NT2/D1 (cell line): ENCODE data around the gene CD4.

ENCODE experiments used
- DNase-seq: peaks from one replicate; pipeline ENCODE4 v3.0.0-alpha.2; 2011; ENCODE audit warnings: low read depth, low spot score
- H3K27me3 ChIP-seq: 2 replicates; pipeline ENCODE4 v1.6.0; 2011; ENCODE audit warnings: mild to moderate bottlenecking; ENCODE audit not compliant: insufficient read length, insufficient read depth
- H3K36me3 ChIP-seq: 2 replicates; pipeline ENCODE4 v1.6.1; 2011; ENCODE audit warnings: mild to moderate bottlenecking, low read length, mixed read lengths; ENCODE audit not compliant: insufficient read depth, insufficient read length
- H3K4me1 ChIP-seq: 2 replicates; pipeline ENCODE4 v1.5.1; 2011; ENCODE audit not compliant: insufficient read depth, insufficient read length
- H3K4me3 ChIP-seq: 2 replicates; pipeline ENCODE4 v1.5.1; 2011; ENCODE audit warnings: low read depth; ENCODE audit not compliant: insufficient read length
- H3K9ac ChIP-seq: 2 replicates; pipeline ENCODE4 v1.6.0; 2011; ENCODE audit warnings: low read depth; ENCODE audit not compliant: insufficient read length
- H3K9me3 ChIP-seq: 2 replicates; pipeline ENCODE4 v1.5.1; 2011; ENCODE audit warnings: mild to moderate bottlenecking, low read length; ENCODE audit not compliant: insufficient read depth
- SUZ12 ChIP-seq: IDR thresholded peaks from 2 replicates; pipeline ENCODE4 v1.6.1; 2011; ENCODE audit not compliant: insufficient read length, insufficient read depth; ENCODE audit errors: extremely low read depth
- YY1 ChIP-seq: IDR thresholded peaks from 2 replicates; pipeline ENCODE4 v1.6.1; 2011; ENCODE audit not compliant: insufficient read length, insufficient read depth
- ZNF274 ChIP-seq: IDR thresholded peaks from 2 replicates; pipeline ENCODE4 v1.6.1; 2011; ENCODE audit warnings: mild to moderate bottlenecking, low read depth, low read length

The CD4 gene

GRCh38 chr12:6757028-6757690 is 32.2 kb upstream of the CD4 start:
- Histone ChIP-seq H3K9me3 (no peaks in the 10 kb centered on the region), H3K36me3 (peaks cover 2% of the 10 kb centered on the region), H3K4me1 (peaks cover 16% of the 10 kb centered on the region), H3K4me3 (no peak overlapping the region), H3K9ac (no peak overlapping the region), H3K27me3 (no peaks in the 10 kb centered on the region)
- TF ChIP-seq YY1 (no peak), ZNF274 (no peak), SUZ12 (no peak)
- no peak for DNase-seq

GRCh38 chr12:6758506-6759095 is 30.7 kb upstream of the CD4 start:
- no peak for DNase-seq
- H3K27me3 ChIP-seq: no peaks in the 10 kb centered on the region
- H3K4me3 ChIP-seq: no peak overlapping the region
- no peaks in the 10 kb centered on the region for H3K9me3 ChIP-seq
- TF ChIP-seq ZNF274 (no peak), YY1 (no peak), SUZ12 (no peak)
- no peak overlapping the region for H3K9ac ChIP-seq
- no peaks in the 10 kb centered on the region for H3K36me3 ChIP-seq
- H3K4me1 ChIP-seq: peaks cover 18% of the 10 kb centered on the region

GRCh38 chr12:6759741-6760140 is 29.6 kb upstream of the CD4 start:
- Histone ChIP-seq H3K4me3 (no peak overlapping the region), H3K9ac (no peak overlapping the region), H3K4me1 (peaks cover 15% of the 10 kb centered on the region), H3K36me3 (no peaks in the 10 kb centered on the region), H3K27me3 (no peaks in the 10 kb centered on the region), H3K9me3 (no peaks in the 10 kb centered on the region)
- TF ChIP-seq YY1: no peak
- no peak for TF ChIP-seq SUZ12
- no peak for TF ChIP-seq ZNF274
- DNase-seq: no peak

- H3K4me3 ChIP-seq: peak overlapping the region; percentile 22
- peaks cover 14% of the 10 kb centered on the region for H3K4me1 ChIP-seq
- no peaks in the 10 kb centered on the region for H3K9me3 ChIP-seq
- no peak for TF ChIP-seq YY1
- no peak for TF ChIP-seq ZNF274
- H3K9ac ChIP-seq: peak overlapping the region; percentile 74
- H3K27me3 ChIP-seq: no peaks in the 10 kb centered on the region
- no peak for DNase-seq
- H3K36me3 ChIP-seq: peaks cover 9% of the 10 kb centered on the region
Observed at GRCh38 chr12:6763380-6763779, 25.9 kb upstream of the CD4 start.

- no peaks in the 10 kb centered on the region for H3K27me3 ChIP-seq
- H3K4me1 ChIP-seq: peaks cover 13% of the 10 kb centered on the region
- peaks cover 17% of the 10 kb centered on the region for H3K36me3 ChIP-seq
- H3K9ac ChIP-seq: peak overlapping the region; percentile 74
- peak; percentile 98 for DNase-seq
- H3K9me3 ChIP-seq: no peaks in the 10 kb centered on the region
- no peak for TF ChIP-seq YY1
- no peak for TF ChIP-seq SUZ12
- no peak for TF ChIP-seq ZNF274
- H3K4me3 ChIP-seq: peak overlapping the region; percentile 99
Observed at GRCh38 chr12:6764011-6764828, 25.1 kb upstream of the CD4 start.

- peaks cover 26% of the 10 kb centered on the region for H3K36me3 ChIP-seq
- H3K4me1 ChIP-seq: peaks cover 21% of the 10 kb centered on the region
- H3K9me3 ChIP-seq: no peaks in the 10 kb centered on the region
- H3K27me3 ChIP-seq: no peaks in the 10 kb centered on the region
- TF ChIP-seq ZNF274 (no peak), YY1 (no peak), SUZ12 (no peak)
- peak overlapping the region; percentile 99 for H3K4me3 ChIP-seq
- DNase-seq: no peak
- peak overlapping the region; percentile 78 for H3K9ac ChIP-seq
Observed at GRCh38 chr12:6765048-6765633, 24.2 kb upstream of the CD4 start.
